Parathyroid adenoma (tissue), 2 donors: Measurements from ENCODE around the gene TERC.

Source experiments
- H2AFZ ChIP-seq: fragments of 300-600 bp; sonication (generic); one replicate; pipeline ENCODE4 v1.7.0; 2017; ENCODE audit warnings: antibody characterized with exemption, mild to moderate bottlenecking
- H3K27ac ChIP-seq: fragments of 300-600 bp; sonication (generic); one replicate; pipeline ENCODE4 v1.7.0; 2017
- H3K27me3 ChIP-seq: fragments of 300-600 bp; sonication (generic); one replicate; pipeline ENCODE4 v1.7.0; 2017; ENCODE audit warnings: low read length; ENCODE audit not compliant: control insufficient read depth, insufficient read depth
- H3K36me3 ChIP-seq: fragments of 300-600 bp; sonication (generic); one replicate; pipeline ENCODE4 v1.7.0; 2017; ENCODE audit warnings: low read length; ENCODE audit not compliant: control insufficient read depth, insufficient read depth
- H3K4me1 ChIP-seq: fragments of 300-600 bp; sonication (generic); one replicate; pipeline ENCODE4 v1.7.0; 2017; ENCODE audit warnings: control low read depth
- H3K4me2 ChIP-seq: fragments of 300-600 bp; sonication (generic); one replicate; pipeline ENCODE4 v1.7.0; 2017; ENCODE audit warnings: low read length
- H3K4me3 ChIP-seq: fragments of 300-600 bp; sonication (generic); one replicate; pipeline ENCODE4 v1.7.0; 2017; ENCODE audit warnings: low read depth, low read length
- H3K79me2 ChIP-seq: fragments of 300-600 bp; sonication (generic); one replicate; pipeline ENCODE4 v1.7.0; 2017; ENCODE audit warnings: control low read depth
- H3K9ac ChIP-seq: fragments of 300-600 bp; sonication (generic); one replicate; pipeline ENCODE4 v1.7.0; 2017; ENCODE audit warnings: mild to moderate bottlenecking
- H3K9me3 ChIP-seq: fragments of 300-600 bp; sonication (generic); one replicate; pipeline ENCODE4 v1.7.0; 2017; ENCODE audit warnings: low read length; ENCODE audit not compliant: control insufficient read depth
- CTCF ChIP-seq: fragments of 300-600 bp; sonication (generic); IDR thresholded peaks from one replicate; pipeline ENCODE4 v1.7.0; 2017; ENCODE audit warnings: antibody characterized with exemption, mild to moderate bottlenecking
- donor health status: primary hyperparathyroidism.

TERC gene

GRCh38 chr3:169781209-169781855, 16.5 kb upstream of the TERC start:
- TF ChIP-seq CTCF, result no peak
- Histone ChIP-seq H3K9ac (no peak overlapping the region), H3K27me3 (no peaks in the 10 kb centered on the region), H2AFZ (no peak overlapping the region), H3K4me3 (no peak overlapping the region), H3K27ac (no peak overlapping the region), H3K4me2 (no peak overlapping the region), H3K79me2 (peaks cover 3% of the 10 kb centered on the region), H3K4me1 (no peaks in the 10 kb centered on the region), H3K9me3 (no peaks in the 10 kb centered on the region), H3K36me3 (no peaks in the 10 kb centered on the region)

GRCh38 chr3:169780742-169781141, 15.9 kb upstream of the TERC start:
- Histone ChIP-seq H3K9ac (no peak overlapping the region), H3K27me3 (no peaks in the 10 kb centered on the region), H3K27ac (no peak overlapping the region), H3K4me2 (no peak overlapping the region), H3K36me3 (no peaks in the 10 kb centered on the region), H3K4me1 (no peaks in the 10 kb centered on the region), H3K9me3 (no peaks in the 10 kb centered on the region), H3K4me3 (no peak overlapping the region), H3K79me2 (peaks cover 3% of the 10 kb centered on the region), H2AFZ (no peak overlapping the region)
- no peak for TF ChIP-seq CTCF

GRCh38 chr3:169777822-169778221, 13.0 kb upstream of the TERC start:
- Histone ChIP-seq H3K27me3 (no peaks in the 10 kb centered on the region), H3K9ac (no peak overlapping the region), H3K4me2 (no peak overlapping the region), H3K4me3 (no peak overlapping the region), H2AFZ (no peak overlapping the region), H3K27ac (no peak overlapping the region), H3K79me2 (peaks cover 12% of the 10 kb centered on the region), H3K9me3 (no peaks in the 10 kb centered on the region), H3K4me1 (peaks cover 6% of the 10 kb centered on the region), H3K36me3 (no peaks in the 10 kb centered on the region)
- TF ChIP-seq CTCF, result no peak

- Histone ChIP-seq H3K9ac (no peak overlapping the region), H3K9me3 (no peaks in the 10 kb centered on the region), H3K27me3 (no peaks in the 10 kb centered on the region), H2AFZ (no peak overlapping the region), H3K27ac (peak overlapping the region; percentile 99), H3K4me3 (peak overlapping the region; percentile 93), H3K4me2 (peak overlapping the region; percentile 84), H3K79me2 (peaks cover 10% of the 10 kb centered on the region), H3K4me1 (peaks cover 6% of the 10 kb centered on the region), H3K36me3 (no peaks in the 10 kb centered on the region)
- no peak for TF ChIP-seq CTCF
Observed at GRCh38 chr3:169774186-169774585, 9.3 kb upstream of the TERC start.
